HL-60/S4 treated with retinoic acid at 250 ng/mL for 4 days and 3 days (cell line): Measurements from ENCODE around the gene ABCC1.
"Not testable (repeated sequence)": the region's sequence is repeated elsewhere in the genome, so short reads cannot be mapped to it uniquely, and the experiment has no call there.

Experiments used
- in situ Hi-C: fragments of 300-500 bp; cut with MboI; formaldehyde crosslinking; loops from 2 replicates; pipeline ENCODE4 v1.7.0; 2022; ENCODE audit warnings: low sequenced_read_pairs

The ABCC1 gene

DNA sequence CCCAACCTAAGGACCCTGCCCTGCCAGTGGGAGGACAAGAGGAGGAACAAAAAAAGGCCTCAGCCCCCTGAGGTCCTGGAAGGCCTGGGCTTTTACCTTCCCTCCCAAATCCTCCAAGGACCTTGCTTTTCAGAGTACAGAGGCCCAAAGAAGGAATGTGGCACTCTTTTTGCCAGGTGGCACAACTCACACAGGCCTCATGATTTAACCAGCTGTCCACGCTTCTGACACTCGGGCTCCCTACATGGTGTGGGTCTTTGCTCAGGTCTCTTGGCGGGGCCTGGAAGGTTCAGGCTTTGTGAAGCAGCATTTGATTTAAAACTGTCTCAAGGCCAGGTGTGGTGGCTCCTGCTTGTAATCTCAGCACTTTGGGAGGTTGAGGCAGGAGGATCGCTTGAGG, 153.3 kb downstream of the ABCC1 start:
- in situ Hi-C loops, result no loop called here

GRCh38 chr16:16104132-16104803, 154.9 kb downstream of the ABCC1 start:
- in situ Hi-C loops, result not testable (repeated sequence)

- in situ Hi-C loops, result not testable (repeated sequence)
Observed at GRCh38 chr16:16104804-16105141, 155.4 kb downstream of the ABCC1 start.

- in situ Hi-C loops, result no loop called here
Observed at GRCh38 chr16:16105646-16106045, 156.2 kb downstream of the ABCC1 start.

DNA sequence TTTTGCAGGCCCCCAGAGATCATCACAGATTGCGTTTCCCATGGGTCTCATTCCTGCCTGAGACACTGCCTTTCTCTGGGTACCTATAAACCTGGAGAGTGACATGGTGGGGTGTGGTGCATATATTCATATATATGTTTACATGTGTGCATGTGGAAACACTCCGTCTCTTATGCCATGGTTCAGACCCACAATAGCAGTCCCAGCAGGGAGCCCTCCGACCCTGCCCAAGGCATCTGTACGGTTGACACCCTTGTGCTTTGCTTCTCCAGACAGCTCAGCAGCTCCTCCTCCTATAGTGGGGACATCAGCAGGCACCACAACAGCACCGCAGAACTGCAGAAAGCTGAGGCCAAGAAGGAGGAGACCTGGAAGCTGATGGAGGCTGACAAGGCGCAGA, 157.1 kb downstream of the ABCC1 start:
- in situ Hi-C loops, result no loop called here

DNA sequence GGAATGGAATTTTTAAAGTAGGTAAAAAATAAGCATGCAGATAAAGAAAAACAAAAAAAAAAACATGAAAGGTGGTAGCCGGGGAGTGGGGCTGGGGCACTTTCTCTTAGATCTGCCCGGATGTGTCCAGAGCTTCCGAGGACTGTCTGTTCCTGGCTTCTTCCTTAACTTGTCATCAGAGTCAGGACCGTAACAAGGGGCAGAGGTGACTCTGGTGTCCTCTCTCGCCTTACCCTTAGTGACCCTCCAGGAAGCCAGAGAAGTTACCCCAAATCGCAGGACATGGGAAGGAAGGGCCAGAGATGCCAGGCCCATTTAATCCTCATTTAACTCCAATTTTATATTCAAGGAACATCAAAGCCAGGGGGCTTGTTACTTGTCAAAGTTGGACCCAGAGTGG, 158.4 kb downstream of the ABCC1 start:
- in situ Hi-C loops, result no loop called here

- in situ Hi-C loops, result no loop called here
Observed at GRCh38 chr16:16108759-16109158, 159.3 kb downstream of the ABCC1 start.

GRCh38 chr16:16109453-16110110, 160.2 kb downstream of the ABCC1 start:
- in situ Hi-C loops, result no loop called here

DNA sequence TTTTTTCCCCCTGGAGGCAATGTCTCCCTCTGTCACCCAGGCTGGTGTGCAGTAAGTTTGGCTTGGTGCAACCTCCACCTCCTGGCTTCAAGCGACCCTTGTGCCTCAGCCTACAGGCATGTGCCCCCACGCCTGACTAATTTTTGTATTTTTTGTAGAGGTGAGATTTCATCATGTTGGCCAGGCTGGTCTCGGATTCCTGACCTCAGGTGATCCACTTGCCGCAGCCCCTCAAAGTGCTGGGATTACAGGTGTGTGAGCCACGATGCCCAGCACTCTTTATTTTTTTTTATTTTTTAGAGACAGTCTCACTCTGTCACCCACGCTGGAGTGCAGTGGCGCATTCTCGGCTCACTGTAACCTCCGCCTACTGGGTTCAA, 160.7 kb downstream of the ABCC1 start:
- in situ Hi-C loops, result no loop called here

DNA sequence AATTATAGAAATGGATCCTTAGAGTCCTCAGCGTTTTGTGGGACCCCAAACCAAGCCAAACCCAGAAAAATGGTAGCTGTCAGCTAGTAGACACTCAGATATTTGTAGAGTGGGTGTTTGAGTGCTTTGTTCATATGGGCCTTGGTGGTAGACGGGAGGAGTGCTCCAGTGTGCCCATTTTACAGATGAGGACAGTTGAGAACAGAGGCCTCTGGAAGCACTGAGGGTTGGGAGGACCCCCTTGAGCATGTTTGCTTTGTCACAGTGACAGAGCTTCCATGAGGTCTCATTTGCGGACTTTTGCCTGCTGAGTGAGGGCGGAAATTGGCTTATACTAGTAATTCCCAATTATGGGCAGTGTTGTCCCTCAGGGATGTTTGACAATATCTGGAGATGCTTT, 162.2 kb downstream of the ABCC1 start:
- in situ Hi-C loops, result no loop called here

DNA sequence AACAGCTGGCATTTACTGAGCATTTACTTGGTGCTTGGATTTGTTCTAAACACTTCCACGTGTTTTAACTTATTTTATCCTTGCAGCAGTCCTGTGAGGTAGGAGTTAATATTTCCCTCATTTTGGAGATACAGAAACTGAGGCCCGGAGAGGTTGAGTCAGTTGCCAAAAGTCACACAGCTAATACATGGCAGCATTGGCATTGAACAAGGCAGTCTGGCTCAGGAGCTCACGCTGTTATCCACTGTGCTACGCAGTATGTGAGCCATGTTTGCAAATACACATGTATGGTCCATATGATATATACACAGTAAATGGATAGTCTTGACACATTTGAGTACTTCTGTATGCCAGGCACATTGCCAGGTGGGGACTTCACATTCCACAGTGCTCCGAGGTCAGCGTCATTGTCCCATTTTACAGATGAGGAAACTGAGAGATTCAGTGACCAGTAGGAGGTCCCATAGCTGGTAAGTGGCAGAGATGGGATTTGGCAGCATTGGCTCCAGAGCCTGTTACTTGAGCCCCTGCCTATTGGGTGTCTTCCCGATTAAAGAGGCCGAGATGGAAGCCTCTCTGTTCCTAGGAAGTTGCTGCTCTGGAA, 163.1 kb downstream of the ABCC1 start:
- in situ Hi-C loops, result no loop called here

GRCh38 chr16:16113076-16113475, 163.7 kb downstream of the ABCC1 start:
- in situ Hi-C loops, result no loop called here

DNA sequence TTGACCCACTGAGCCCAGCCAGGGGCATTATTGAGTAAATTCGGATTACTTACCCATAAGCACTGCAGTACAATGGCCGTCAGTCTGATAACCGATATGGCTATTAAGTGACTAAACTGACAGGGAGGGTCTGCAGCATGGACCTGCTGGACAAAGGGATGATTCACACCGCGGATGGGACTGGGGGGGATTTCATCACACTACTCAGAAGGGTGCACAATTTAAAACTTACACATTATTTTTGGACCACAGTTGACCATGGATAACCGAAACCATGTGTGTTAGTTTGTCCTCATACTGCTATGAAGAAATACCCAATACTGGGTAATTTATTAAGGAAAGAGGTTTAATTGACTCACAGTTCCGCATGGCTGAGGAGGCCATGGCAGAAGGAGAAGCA, 167.4 kb downstream of the ABCC1 start:
- in situ Hi-C loops, result no loop called here

DNA sequence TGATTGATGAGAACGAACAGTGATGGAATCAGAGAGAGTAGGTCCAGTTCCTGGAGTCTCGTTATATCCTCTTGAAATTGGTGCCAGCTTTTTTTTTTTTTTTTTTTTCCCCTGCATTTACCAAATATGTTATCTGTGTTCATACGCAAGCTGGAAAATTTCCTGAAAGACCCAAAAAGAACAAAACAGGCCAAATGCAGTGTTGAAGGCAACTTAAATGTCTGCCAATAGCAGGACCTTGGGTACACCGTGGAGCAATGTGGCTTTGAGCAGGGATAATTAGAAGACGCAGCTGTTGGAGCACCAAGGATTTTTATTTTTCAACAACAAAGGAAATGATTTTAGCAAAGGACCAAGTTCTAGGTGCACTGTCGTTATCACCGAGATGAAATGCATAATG, 168.9 kb downstream of the ABCC1 start:
- in situ Hi-C loops, result no loop called here

DNA sequence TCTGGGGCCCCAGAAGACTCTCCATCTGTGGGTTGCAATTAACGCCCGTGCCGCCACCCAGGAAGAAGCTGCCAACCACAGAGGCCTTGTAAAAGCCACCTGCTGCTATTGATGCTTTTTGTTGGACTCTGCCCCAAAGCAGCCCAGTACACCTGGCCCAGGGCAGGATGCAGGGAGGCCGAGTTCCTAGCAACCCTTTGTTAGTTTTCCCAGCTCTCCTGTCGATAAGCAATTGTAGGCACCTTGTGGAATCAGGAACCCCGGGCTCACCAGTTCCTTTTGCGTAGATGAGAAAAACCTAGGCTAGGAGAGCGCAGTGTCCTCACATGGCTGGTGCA, 170.6 kb downstream of the ABCC1 start:
- in situ Hi-C loops, result no loop called here

DNA sequence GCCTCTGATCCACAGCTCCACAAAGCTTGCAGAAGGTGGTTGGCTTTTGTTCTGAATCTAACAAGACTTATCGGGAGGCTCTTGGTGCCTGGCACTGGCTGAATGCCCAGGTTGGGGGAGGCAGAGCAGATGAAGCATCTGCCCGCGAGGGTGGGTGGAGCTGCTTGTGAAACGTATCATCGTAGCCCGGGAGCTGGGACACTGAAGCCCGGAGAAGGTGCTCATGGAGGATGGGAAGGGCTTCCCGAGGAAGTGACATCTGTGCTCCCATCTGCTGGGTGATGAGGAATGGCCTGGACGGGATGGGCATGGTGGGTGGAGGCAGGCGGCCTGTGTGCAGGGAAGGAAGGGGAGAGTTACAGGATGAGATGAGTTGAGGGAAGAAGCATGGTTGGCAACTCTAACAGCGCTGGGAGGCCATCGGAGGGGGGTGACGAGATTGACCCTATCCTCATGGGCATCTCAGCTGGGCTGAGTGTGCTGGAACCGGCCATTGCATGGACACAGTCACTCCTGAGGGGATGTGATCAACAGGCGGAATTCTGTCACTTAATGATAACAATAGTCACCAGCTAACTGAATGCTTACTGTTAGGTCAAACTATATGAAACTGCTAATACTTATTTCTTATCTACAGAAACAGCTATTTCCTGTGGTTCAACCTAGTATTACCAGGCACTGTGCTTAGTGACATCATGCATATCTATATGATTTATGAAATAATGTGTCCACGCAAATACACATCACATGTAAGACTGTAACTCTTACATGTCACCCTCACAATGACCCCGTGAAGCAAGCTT, 171.2 kb downstream of the ABCC1 start:
- in situ Hi-C loops, result no loop called here

GRCh38 chr16:16121185-16121727, 171.8 kb downstream of the ABCC1 start:
- in situ Hi-C loops, result no loop called here

DNA sequence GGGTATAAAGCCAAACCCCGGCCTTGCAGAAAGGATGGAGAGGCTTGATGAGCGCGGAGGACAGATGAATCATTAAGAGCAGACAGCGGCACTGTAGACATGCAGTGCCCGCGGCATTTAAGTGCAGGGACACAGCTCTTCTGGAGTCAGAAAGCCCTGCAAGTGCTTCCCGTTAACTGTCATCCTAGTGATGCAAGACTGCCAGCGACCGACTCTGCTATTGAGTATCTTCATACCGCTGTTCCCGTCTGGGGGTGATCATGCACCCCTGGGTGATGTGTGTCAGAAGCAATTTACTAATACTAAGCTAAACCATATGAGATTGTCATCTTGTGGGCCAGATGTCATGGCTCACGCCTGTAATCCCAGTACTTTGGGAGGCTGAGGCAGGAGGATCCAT, 172.8 kb downstream of the ABCC1 start:
- in situ Hi-C loops, result no loop called here

DNA sequence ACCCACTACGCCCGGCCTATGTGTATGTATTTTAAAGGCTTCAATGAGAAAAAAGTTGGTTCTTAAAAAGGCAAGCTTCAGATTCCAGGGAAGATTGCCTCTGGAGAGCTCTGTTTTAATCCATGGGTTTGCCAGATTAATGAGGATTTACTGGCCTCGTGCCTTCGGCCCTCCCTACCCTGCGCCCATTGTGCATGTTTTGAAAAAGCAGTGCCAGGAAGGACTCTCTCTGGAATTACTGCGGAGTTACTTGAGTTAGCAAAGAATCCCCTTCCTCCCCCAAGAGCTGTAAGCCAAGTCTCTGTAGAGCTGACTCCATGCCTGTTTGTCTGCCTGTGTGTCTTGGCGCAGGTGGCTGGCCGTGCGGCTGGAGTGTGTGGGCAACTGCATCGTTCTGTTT, 175.0 kb downstream of the ABCC1 start:
- in situ Hi-C loops, result no loop called here

DNA sequence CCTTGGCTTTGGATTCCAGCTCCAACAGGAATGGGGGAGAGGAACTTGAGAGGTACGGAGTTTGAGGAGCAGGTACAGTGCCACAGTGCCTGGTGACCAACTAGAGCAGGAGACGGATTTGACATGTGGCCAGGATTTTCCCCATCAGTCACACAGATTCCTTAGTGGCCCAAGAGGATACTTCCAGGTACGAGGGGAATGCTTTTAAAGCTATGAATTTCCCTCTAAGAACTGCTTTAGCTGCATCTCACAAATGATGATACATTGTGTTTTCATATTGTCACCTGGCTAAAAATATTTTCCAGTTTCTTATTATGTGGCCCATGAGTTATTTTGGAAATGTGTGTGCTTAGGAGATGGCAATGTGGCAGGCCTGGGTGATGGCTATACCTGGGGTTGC, 175.6 kb downstream of the ABCC1 start:
- in situ Hi-C loops, result no loop called here

DNA sequence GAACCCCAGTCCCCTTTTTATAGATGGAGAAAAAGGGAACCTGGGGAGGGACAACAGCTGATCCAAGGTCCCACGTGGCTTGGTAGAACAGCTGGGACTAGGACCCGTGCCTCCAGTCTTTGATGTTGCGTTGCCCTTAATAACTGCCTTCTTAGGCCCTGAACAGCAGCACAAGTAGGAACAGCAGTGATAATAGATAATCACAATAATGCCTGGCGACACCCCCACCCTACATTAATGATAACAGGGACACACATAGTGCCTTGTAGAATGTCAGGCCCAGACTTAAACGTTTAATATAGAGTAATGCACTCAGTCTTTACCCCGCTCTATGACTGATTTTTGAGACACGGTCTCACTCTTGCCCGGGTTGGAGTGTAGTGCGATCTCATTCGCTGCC, 177.5 kb downstream of the ABCC1 start:
- in situ Hi-C loops, result no loop called here
